ENCODE measurements around the gene SNUPN.

DNA sequence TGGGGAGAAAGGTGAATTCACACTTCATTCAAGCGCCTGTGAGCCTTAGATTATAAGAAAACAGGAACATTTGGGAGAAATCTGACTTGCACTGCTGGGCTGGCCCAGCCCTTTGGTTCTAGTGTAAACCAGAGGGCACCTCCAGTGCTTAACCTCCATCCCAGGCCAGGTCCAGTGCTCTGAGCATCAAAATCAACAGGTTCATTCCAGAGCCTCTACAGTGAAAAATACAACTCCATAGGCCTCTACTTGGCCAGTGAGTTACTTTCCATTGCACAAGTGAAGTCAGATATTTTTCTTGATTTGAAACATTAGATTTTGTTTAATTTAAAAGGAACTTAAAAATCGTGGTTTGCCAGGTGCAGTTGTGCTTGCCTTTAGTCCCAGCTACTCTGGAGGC lies 3.0 kb downstream of the SNUPN start:
- TF ChIP-seq POLR2AphosphoS5 (IDR thresholded peaks at IDR 0.05; ENCODE audit: low read depth, low read length) (no peak), TAF1 (IDR thresholded peaks at IDR 0.05; ENCODE audit: borderline replicate concordance, low read depth, low read length) (no peak)
